Measurements from ENCODE around the gene RNF38. TPM values are rescaled to one million over a fixed set of nuclear protein-coding genes. Genes with fewer than 3 reads are reported as not detected.

Gene RNF38
- total and polyA plus RNA-seq, 2 donors (not counting 3 experiments of a cell fraction or from before 2014, with no cell fraction given): 36.7 to 47.2 TPM

GRCh38 chr9:36382484-36382883 lies 17.6 kb downstream of the RNF38 start:
- intact Hi-C loops (cut with micrococcal nuclease): no loop called here
- ChIA-PET CTCF (no interaction called here), POLR2A (no interaction called here)
- Histone ChIP-seq H3K27me3 (ENCODE audit: control insufficient read depth in 2 of 2, insufficient read depth in 2 of 2, low read length in 2 of 2) (no peaks in the 10 kb centered on the region), H3K36me3 (ENCODE audit: control insufficient read depth in 2 of 2, extremely low read depth in 1 of 2, insufficient read depth in 2 of 2, low read length in 2 of 2) (no peaks in the 10 kb centered on the region), H3K9ac (replicated peaks; ENCODE audit: extremely low read depth, insufficient read depth, low read length) (no peak overlapping the region), H3K4me1 (ENCODE audit: control insufficient read depth, extremely low read depth, insufficient read depth, low read length) (peaks cover 5% of the 10 kb centered on the region), H3K79me2 (ENCODE audit: control insufficient read depth, insufficient read depth, low read length) (peaks cover 86% of the 10 kb centered on the region), H3K9me1 (replicated peaks; ENCODE audit: control insufficient read depth, extremely low read depth, insufficient read depth, low read length) (no peaks in the 10 kb centered on the region), H2AFZ (ENCODE audit: low read depth, low read length) (no peak overlapping the region), H4K20me1 (replicated peaks; ENCODE audit: control insufficient read depth, extremely low read depth, insufficient read depth, low read length) (peaks cover 6% of the 10 kb centered on the region), H3K27ac (ENCODE audit: insufficient read depth, low read depth, low read length) (no peak overlapping the region), H3K4me3 (replicated peaks in 1 of 3; ENCODE audit: insufficient read depth in 1 of 3, low read depth in 1 of 3, low read length in 3 of 3) (no peak overlapping the region), H3K9me3 (replicated peaks; ENCODE audit: control insufficient read depth, insufficient read depth, low read length) (no peaks in the 10 kb centered on the region), H3K4me2 (ENCODE audit: insufficient read depth, low read length) (no peak overlapping the region)
- no TSS peak for BruUV-seq (replicated peaks)
- dilution Hi-C loops (cut with MboI; ENCODE audit: extremely low pct_ligation_motif_present, low sequenced_read_pairs): no loop called here
- DNase-seq (ENCODE audit: low read depth, low spot score) (no peak), FAIRE-seq (no peak)
- TF ChIP-seq, protein P1, sequence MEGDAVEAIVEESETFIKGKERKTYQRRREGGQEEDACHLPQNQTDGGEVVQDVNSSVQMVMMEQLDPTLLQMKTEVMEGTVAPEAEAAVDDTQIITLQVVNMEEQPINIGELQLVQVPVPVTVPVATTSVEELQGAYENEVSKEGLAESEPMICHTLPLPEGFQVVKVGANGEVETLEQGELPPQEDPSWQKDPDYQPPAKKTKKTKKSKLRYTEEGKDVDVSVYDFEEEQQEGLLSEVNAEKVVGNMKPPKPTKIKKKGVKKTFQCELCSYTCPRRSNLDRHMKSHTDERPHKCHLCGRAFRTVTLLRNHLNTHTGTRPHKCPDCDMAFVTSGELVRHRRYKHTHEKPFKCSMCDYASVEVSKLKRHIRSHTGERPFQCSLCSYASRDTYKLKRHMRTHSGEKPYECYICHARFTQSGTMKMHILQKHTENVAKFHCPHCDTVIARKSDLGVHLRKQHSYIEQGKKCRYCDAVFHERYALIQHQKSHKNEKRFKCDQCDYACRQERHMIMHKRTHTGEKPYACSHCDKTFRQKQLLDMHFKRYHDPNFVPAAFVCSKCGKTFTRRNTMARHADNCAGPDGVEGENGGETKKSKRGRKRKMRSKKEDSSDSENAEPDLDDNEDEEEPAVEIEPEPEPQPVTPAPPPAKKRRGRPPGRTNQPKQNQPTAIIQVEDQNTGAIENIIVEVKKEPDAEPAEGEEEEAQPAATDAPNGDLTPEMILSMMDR (IDR thresholded peaks at IDR 0.05; ENCODE audit: extremely low read depth in 1 of 2, insufficient read depth in 1 of 2, low read depth in 1 of 2, low read length in 2 of 2): no peak
- no peak for TF ChIP-seq MYC (IDR thresholded peaks at IDR 0.05; ENCODE audit: low read depth, low read length)
- TF ChIP-seq GATA2 (IDR thresholded peaks at IDR 0.05; ENCODE audit: insufficient read depth, insufficient read length, low read depth, low read length): no peak
- TF ChIP-seq JUN (IDR thresholded peaks at IDR 0.05; ENCODE audit: borderline replicate concordance, insufficient read depth, insufficient read length, low read depth): no peak
- TF ChIP-seq EZH2 (IDR thresholded peaks at IDR 0.05; ENCODE audit: borderline replicate concordance, low read depth, low read length, severe bottlenecking): no peak
- TF ChIP-seq POLR2AphosphoS5 (IDR thresholded peaks at IDR 0.05; ENCODE audit: insufficient read depth, low read depth, low read length): no peak
